DOHH2 (cell line): Measurements from ENCODE around the gene TMCO4.

Experiments used
- H3F3A ChIP-seq: fragments of 200-600 bp; sonication (generic), shearing (Covaris generic); 2 replicates; pipeline ENCODE4 v1.6.0; 2016; ENCODE audit warnings: antibody characterized with exemption, mild to moderate bottlenecking; ENCODE audit not compliant: control insufficient read depth, insufficient read depth
- H3K27ac ChIP-seq: fragments of 200-600 bp; sonication (generic); 2 replicates; pipeline ENCODE4 v1.5.1; 2014; ENCODE audit warnings: low read depth, mild to moderate bottlenecking, low read length, moderate library complexity
- H3K27me3 ChIP-seq: fragments of 200-600 bp; sonication (generic); 2 replicates; pipeline ENCODE4 v1.6.1; 2014; ENCODE audit warnings: mild to moderate bottlenecking, low read length, mixed read lengths; ENCODE audit not compliant: control insufficient read depth
- H3K36me3 ChIP-seq: fragments of 200-600 bp; sonication (generic); 2 replicates; pipeline ENCODE4 v1.6.1; 2014; ENCODE audit warnings: mild to moderate bottlenecking, low read length, moderate library complexity, mixed read lengths; ENCODE audit not compliant: control insufficient read depth
- H3K4me1 ChIP-seq: fragments of 200-600 bp; sonication (generic); 2 replicates; pipeline ENCODE4 v1.6.1; 2014; ENCODE audit warnings: mild to moderate bottlenecking, low read length, mixed read lengths; ENCODE audit not compliant: control insufficient read depth
- H3K4me2 ChIP-seq: fragments of 200-600 bp; sonication (generic); 2 replicates; pipeline ENCODE4 v1.6.0; 2014; ENCODE audit warnings: mild to moderate bottlenecking, low read length, moderate library complexity
- H3K4me3 ChIP-seq: fragments of 200-600 bp; sonication (generic); 2 replicates; pipeline ENCODE4 v1.5.1; 2014; ENCODE audit warnings: mild to moderate bottlenecking, low read length, mixed read lengths
- H3K79me2 ChIP-seq: fragments of 200-600 bp; sonication (generic); 2 replicates; pipeline ENCODE4 v1.6.1; 2014; ENCODE audit warnings: mild to moderate bottlenecking, low read length, mixed read lengths; ENCODE audit not compliant: control insufficient read depth
- H3K9me2 ChIP-seq: fragments of 200-600 bp; sonication (generic); replicated peaks from 2 replicates; pipeline ENCODE4 v1.6.1; 2014; ENCODE audit warnings: mild to moderate bottlenecking, low read length, mixed read lengths; ENCODE audit not compliant: control insufficient read depth
- H3K9me3 ChIP-seq: fragments of 200-600 bp; sonication (generic); 2 replicates; pipeline ENCODE4 v1.6.1; 2014; ENCODE audit warnings: antibody characterized with exemption, low read length, mixed read lengths; ENCODE audit not compliant: control insufficient read depth, insufficient read depth
- H4K20me1 ChIP-seq: fragments of 200-600 bp; sonication (generic); 2 replicates; pipeline ENCODE4 v1.6.0; 2014; ENCODE audit warnings: low read depth, mild to moderate bottlenecking, antibody characterized with exemption, low read length, moderate library complexity; ENCODE audit not compliant: control insufficient read depth, insufficient read depth
- CTCF ChIP-seq: fragments of 200-600 bp; sonication (generic); IDR thresholded peaks from one replicate; pipeline ENCODE4 v1.5.1; 2014; ENCODE audit warnings: antibody characterized with exemption, mild to moderate bottlenecking, low read depth, low read length; ENCODE audit not compliant: poor library complexity, severe bottlenecking
- EZH2phosphoT487 ChIP-seq: fragments of 200-600 bp; sonication (generic); IDR thresholded peaks from 2 replicates; pipeline ENCODE4 v1.6.1; 2017; ENCODE audit warnings: borderline replicate concordance, mild to moderate bottlenecking, antibody characterized with exemption, low read length, moderate library complexity, mixed read lengths

The TMCO4 gene

GRCh38 chr1:19683351-19683750, 116.4 kb downstream of the TMCO4 start:
- H3F3A ChIP-seq, result no peaks in the 10 kb centered on the region
- no peaks in the 10 kb centered on the region for H3K27me3 ChIP-seq
- H3K9me2 ChIP-seq, result no peaks in the 10 kb centered on the region
- no peaks in the 10 kb centered on the region for H3K79me2 ChIP-seq
- H3K4me2 ChIP-seq, result no peak overlapping the region
- no peaks in the 10 kb centered on the region for H3K36me3 ChIP-seq
- H4K20me1 ChIP-seq, result no peaks in the 10 kb centered on the region
- H3K4me1 ChIP-seq, result no peaks in the 10 kb centered on the region
- H3K27ac ChIP-seq, result no peak overlapping the region
- TF ChIP-seq EZH2phosphoT487, result no peak
- TF ChIP-seq CTCF, result no peak
- H3K4me3 ChIP-seq, result no peak overlapping the region
- no peaks in the 10 kb centered on the region for H3K9me3 ChIP-seq

- Histone ChIP-seq H3K36me3 (no peaks in the 10 kb centered on the region), H3K79me2 (no peaks in the 10 kb centered on the region), H3K4me2 (no peak overlapping the region), H3K4me3 (no peak overlapping the region), H3K9me3 (no peaks in the 10 kb centered on the region), H3K27me3 (no peaks in the 10 kb centered on the region), H3K4me1 (no peaks in the 10 kb centered on the region), H3K9me2 (no peaks in the 10 kb centered on the region), H4K20me1 (no peaks in the 10 kb centered on the region), H3F3A (no peaks in the 10 kb centered on the region), H3K27ac (no peak overlapping the region)
- no peak for TF ChIP-seq EZH2phosphoT487
- no peak for TF ChIP-seq CTCF
These were observed 116.8 kb downstream of the TMCO4 start for GRCh38 chr1:19682901-19683300.

- Histone ChIP-seq H3K9me3 (no peaks in the 10 kb centered on the region), H3K79me2 (no peaks in the 10 kb centered on the region), H3K27ac (no peak overlapping the region), H3K4me1 (no peaks in the 10 kb centered on the region), H3K36me3 (no peaks in the 10 kb centered on the region), H3K4me2 (no peak overlapping the region), H3K27me3 (no peaks in the 10 kb centered on the region), H3F3A (no peaks in the 10 kb centered on the region), H3K9me2 (no peaks in the 10 kb centered on the region), H4K20me1 (no peaks in the 10 kb centered on the region), H3K4me3 (no peak overlapping the region)
- TF ChIP-seq CTCF (no peak), EZH2phosphoT487 (no peak)
These were observed 117.5 kb downstream of the TMCO4 start for GRCh38 chr1:19682257-19682656.

- no peaks in the 10 kb centered on the region for H3K4me1 ChIP-seq
- TF ChIP-seq EZH2phosphoT487 (no peak), CTCF (no peak)
- H3K27me3 ChIP-seq, result no peaks in the 10 kb centered on the region
- H3K4me2 ChIP-seq, result no peak overlapping the region
- H3K4me3 ChIP-seq, result no peak overlapping the region
- no peaks in the 10 kb centered on the region for H3F3A ChIP-seq
- no peaks in the 10 kb centered on the region for H3K79me2 ChIP-seq
- H3K9me3 ChIP-seq, result no peaks in the 10 kb centered on the region
- no peaks in the 10 kb centered on the region for H4K20me1 ChIP-seq
- H3K36me3 ChIP-seq, result no peaks in the 10 kb centered on the region
- no peaks in the 10 kb centered on the region for H3K9me2 ChIP-seq
- no peak overlapping the region for H3K27ac ChIP-seq
These were observed 119.1 kb downstream of the TMCO4 start for GRCh38 chr1:19680644-19681043.
